HL-60 (cell line): ENCODE measurements around the gene IL1B.

Experiments used
- POLR2AphosphoS5 ChIP-seq: IDR thresholded peaks from 2 replicates; pipeline ENCODE4 v1.6.1; 2012; ENCODE audit warnings: low read depth
- SPI1 ChIP-seq: IDR thresholded peaks from 2 replicates; pipeline ENCODE4 v1.6.1; 2012; ENCODE audit warnings: low read depth, mild to moderate bottlenecking, borderline replicate concordance
- TF ChIP-seq, protein P1 (sequence below): IDR thresholded peaks from one replicate; pipeline ENCODE4 v1.5.1; 2011; ENCODE audit warnings: low read length, control low read depth, inconsistent platforms; ENCODE audit not compliant: insufficient read depth
- TF ChIP-seq, protein P2 (sequence below): IDR thresholded peaks from 2 replicates; pipeline ENCODE4 v1.6.1; 2012; ENCODE audit warnings: low read depth; ENCODE audit not compliant: insufficient replicate concordance

DNA sequence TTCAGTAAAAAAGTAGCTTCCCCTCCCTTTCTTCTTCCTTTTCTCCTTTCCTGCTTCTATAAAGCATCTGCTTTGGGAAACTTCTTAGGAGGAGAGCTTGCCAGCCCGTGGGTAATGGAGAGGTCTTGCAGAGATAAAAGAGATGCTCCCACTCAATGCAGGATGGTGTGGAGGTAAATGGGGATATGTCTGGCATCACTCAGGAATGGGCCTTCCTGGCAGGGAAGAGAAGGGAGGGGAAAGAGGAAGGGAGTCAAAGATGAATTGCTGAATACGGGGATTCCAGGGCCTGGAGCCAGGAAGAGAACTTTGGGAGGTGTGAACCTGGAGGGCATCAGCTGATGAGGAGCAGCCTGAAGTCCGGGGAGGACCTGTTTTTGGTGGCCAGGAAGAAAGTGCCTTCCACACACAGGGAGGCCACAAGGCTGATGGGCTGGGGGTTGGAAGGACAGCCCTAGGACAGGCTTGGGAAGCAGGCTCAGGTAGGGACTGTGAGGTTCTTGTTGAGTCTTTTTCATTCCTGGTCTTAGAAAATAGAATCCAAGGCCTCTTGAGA, 25.2 kb downstream of the IL1B start:
- TF ChIP-seq, protein P1, sequence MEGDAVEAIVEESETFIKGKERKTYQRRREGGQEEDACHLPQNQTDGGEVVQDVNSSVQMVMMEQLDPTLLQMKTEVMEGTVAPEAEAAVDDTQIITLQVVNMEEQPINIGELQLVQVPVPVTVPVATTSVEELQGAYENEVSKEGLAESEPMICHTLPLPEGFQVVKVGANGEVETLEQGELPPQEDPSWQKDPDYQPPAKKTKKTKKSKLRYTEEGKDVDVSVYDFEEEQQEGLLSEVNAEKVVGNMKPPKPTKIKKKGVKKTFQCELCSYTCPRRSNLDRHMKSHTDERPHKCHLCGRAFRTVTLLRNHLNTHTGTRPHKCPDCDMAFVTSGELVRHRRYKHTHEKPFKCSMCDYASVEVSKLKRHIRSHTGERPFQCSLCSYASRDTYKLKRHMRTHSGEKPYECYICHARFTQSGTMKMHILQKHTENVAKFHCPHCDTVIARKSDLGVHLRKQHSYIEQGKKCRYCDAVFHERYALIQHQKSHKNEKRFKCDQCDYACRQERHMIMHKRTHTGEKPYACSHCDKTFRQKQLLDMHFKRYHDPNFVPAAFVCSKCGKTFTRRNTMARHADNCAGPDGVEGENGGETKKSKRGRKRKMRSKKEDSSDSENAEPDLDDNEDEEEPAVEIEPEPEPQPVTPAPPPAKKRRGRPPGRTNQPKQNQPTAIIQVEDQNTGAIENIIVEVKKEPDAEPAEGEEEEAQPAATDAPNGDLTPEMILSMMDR = no peak
- TF ChIP-seq, protein P2, sequence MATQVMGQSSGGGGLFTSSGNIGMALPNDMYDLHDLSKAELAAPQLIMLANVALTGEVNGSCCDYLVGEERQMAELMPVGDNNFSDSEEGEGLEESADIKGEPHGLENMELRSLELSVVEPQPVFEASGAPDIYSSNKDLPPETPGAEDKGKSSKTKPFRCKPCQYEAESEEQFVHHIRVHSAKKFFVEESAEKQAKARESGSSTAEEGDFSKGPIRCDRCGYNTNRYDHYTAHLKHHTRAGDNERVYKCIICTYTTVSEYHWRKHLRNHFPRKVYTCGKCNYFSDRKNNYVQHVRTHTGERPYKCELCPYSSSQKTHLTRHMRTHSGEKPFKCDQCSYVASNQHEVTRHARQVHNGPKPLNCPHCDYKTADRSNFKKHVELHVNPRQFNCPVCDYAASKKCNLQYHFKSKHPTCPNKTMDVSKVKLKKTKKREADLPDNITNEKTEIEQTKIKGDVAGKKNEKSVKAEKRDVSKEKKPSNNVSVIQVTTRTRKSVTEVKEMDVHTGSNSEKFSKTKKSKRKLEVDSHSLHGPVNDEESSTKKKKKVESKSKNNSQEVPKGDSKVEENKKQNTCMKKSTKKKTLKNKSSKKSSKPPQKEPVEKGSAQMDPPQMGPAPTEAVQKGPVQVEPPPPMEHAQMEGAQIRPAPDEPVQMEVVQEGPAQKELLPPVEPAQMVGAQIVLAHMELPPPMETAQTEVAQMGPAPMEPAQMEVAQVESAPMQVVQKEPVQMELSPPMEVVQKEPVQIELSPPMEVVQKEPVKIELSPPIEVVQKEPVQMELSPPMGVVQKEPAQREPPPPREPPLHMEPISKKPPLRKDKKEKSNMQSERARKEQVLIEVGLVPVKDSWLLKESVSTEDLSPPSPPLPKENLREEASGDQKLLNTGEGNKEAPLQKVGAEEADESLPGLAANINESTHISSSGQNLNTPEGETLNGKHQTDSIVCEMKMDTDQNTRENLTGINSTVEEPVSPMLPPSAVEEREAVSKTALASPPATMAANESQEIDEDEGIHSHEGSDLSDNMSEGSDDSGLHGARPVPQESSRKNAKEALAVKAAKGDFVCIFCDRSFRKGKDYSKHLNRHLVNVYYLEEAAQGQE = no peak
- no peak for TF ChIP-seq SPI1
- TF ChIP-seq POLR2AphosphoS5 = no peak
